NCI-H1417 treated with DMSO at 0.1 percent for 48 hours (cell line): ENCODE results near the gene RAP2B.
A peak's percentile ranks its signal among the peaks of the same experiment; 100 is the strongest.
"Not testable (repeated sequence)": the region's sequence is repeated elsewhere in the genome, so short reads cannot be mapped to it uniquely, and the experiment has no call there.

Experiments used
- DNase-seq: peaks from one replicate; lab custom pipeline; 2025; lab: John Stamatoyannopoulos, UW

RAP2B gene

DNA sequence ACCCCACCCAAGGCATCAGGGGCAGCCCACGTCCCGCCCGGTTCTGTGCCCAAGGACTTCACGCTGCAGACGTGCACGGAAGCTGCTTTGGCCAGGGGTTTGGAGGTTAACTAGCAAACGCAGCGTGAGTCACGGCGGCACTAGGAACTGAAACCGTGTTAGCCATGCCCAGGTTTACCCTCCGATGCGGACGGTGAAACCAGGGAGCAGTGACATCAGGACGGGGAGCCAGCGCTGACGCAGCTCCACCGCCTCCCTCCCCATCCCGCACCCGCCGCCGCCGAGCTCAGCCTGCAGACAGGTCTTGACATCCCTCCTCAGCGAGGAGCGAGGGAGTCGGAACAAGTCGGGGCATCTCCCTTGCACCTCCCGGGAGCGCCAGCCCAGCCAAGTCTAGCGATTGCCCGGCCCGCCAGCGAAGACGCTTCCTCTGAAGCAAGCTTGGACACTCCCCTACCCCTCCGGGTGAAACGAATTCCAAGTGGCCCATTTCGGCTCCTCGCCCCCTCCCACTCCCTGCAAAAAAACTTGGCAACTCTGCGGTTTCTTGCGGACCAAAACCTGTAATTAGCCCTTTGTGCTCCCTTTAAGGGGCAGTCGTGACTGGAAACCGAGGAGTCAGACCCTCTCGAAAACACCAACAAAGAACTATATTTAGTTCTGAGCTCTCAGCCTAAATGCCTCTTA, 1.4 kb upstream of the RAP2B start:
- DNase-seq, result no peak

DNA sequence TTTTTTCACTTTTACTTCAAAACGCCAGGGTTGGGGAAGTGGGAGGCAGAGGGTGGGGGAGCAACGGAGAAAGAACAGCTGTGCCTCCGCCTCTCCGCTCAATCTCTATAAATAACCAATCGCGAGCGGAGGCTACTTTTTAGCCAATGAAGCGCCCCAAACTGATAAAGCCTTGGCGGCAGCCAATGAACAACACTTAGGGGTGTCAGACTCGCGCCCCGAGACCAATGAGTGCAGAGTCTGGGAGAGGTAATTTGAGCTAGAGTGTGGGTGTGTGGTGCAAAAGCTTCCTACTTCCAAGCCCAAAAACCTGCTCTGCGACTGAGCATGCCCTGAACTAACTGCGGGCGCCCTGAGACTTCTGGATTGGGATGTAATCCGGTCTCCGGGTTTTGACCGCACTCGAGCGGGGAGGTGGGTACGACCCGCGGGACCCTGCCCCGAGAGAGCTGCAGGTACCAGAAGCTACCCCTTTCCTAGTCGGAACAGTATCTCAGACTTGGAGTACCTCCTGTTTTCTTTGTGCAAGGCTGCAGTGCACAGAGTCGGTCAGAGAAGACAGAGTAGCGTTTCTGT, 800 bp upstream of the RAP2B start:
- peak; percentile 98 for DNase-seq

DNA sequence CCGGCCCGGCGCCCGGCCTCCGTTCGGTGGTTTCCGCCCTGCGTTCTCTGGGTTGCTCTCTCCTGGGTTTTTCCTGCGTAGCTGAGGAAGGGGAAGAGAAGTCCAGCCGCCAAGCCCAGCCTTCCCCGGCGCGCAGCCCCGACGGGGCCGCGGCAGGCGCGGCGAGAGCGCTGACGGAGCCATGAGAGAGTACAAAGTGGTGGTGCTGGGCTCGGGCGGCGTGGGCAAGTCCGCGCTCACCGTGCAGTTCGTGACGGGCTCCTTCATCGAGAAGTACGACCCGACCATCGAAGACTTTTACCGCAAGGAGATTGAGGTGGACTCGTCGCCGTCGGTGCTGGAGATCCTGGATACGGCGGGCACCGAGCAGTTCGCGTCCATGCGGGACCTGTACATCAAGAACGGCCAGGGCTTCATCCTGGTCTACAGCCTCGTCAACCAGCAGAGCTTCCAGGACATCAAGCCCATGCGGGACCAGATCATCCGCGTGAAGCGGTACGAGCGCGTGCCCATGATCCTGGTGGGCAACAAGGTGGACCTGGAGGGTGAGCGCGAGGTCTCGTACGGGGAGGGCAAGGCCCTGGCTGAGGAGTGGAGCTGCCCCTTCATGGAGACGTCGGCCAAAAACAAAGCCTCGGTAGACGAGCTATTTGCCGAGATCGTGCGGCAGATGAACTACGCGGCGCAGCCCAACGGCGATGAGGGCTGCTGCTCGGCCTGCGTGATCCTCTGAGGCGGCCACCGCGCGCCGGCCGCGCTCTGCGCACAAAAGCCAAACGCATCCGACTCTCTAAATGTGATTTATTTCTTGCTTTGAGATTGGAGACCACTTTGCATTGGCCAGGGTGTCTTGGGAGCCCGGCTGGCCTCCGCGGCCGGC, 727 bp downstream of the RAP2B start:
- DNase-seq, result no peak

DNA sequence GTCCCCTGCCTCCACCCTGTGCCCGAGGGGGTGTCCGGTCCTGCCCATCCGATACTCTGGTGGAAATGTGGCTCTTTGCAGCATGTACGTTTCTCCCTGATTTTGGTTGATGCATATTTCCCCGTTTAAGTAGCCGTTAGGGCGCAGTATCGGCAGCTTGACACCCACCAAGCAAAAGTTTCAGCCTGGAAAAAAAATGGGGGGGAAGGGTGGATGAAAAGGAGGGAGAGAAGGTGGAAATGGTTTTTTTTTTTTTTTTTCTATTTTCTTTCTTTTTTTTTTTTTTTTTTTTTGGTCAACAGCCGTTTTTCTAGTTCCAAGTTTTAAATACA, 1.3 kb downstream of the RAP2B start:
- DNase-seq, result no peak

DNA sequence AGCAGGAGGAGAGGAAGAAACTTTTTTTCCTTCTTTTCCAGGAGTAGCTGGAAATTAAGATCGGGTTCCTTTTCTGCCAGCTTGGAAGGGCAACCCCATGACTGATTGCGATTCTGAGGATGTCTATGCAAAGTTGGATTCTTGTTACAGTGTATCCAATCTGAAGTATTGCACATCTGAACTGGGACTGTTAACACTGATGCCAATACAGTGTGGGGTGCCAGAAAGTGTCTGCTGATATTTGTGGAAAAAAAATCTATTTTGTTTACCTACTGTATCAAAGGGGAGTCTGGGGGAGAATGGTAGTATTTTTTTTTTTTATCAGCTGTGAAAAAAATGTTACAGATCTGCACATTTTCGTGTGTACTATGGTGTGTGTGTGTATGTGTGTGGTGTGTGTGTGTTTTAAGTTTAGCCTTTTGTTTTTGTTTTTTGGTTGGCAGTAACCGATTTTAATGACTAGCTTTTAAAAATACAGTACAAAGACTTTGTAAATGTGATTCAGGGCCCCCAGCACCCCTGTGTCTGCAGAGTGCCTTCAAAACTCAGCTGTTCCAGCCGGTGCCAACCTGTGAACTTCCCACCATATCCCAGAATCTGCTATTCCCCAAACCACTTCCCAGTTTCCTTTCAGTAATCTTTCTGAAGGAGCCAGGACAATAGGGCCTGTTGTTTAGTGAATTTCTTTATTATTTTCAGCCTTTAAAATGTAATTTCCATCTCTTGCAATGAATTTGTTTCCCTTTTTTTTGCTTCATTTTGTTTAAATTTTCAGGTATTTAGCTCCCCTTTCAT, 1.9 kb downstream of the RAP2B start:
- DNase-seq, result no peak

DNA sequence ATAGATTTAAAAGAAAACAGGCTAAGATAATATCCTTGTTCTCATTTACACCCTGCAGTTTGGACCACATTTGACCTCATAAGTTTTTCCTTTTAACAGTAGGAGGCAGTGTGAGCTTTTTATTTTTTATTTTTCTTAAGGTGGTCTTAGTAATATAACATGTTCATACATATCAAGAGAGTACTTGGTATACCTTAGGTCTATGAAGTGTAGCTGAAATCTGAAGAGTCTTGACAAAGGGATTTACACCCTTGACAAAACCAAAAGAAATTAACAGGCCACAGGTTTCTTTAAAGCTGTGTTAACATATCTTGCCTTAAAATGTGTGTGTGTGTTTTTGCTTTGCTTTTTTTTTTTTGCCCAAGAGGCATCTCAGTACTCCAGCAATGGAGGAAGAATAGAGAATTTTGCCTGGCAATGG, 3.2 kb downstream of the RAP2B start:
- no peak for DNase-seq

DNA sequence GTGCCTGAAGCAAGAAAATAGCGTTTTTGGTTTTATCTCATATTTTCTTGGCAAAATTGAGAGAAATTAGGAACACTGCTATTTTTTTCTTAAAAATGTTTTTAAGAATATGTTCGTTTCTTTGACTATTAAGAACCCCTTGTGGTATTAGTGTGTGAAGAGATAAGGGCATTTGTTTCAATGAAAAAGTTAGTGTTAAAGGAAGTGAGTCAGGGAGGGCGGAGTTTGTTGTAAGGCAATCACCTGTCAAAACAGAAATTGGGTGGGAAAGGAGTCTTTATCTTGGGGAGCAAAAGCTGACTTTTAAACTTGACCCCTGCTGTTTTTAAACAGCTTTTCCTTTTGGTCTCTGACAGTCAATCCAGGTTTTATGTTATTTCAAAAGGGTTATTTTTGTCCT, 4.2 kb downstream of the RAP2B start:
- DNase-seq, result no peak

DNA sequence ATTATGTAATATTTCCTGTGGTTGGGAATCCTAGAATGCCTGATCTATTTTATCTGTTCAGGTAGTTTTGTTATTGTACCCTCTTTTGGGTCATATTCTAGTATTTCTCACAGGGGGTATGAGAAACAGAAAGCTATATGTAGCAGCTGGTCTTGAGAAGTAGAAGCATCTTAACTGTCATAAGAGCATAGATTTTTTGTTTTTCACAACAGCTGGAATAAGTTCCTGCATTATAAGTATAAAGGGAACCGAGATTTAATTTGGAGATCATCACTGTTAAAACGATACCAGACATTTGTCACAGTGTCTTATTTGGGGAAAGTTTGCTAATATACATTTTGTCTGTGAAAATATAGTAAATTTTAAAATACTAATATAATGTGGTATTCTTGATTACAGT, 4.8 kb downstream of the RAP2B start:
- DNase-seq, result no peak

DNA sequence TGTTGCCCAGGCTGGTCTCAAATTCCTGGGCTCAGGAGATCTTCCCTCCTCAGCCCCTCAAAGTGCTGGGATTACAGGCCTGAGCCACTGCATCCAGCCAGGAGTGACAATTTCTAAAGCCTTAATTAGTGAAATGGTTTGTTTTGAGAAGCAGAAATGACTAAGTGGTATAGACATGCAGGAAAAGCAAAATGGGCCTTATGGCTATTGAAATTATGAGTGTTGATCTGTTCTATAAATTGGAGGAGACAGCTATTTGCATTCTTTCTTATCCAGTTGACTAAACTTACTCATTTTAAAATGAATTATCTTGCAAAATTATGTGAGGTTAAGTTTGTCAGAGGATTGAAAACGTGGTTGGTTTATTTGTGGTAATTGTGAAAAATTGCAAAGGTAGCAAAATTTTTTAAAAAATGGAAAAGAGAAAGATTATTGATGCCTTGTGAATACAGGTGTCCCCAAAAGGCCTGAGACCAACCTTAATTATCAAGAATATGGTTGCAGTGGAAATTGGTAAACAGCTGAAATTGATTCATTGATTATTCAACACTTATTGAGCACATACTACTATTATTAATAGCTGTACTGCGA, 7.9 kb downstream of the RAP2B start:
- DNase-seq, result no peak

DNA sequence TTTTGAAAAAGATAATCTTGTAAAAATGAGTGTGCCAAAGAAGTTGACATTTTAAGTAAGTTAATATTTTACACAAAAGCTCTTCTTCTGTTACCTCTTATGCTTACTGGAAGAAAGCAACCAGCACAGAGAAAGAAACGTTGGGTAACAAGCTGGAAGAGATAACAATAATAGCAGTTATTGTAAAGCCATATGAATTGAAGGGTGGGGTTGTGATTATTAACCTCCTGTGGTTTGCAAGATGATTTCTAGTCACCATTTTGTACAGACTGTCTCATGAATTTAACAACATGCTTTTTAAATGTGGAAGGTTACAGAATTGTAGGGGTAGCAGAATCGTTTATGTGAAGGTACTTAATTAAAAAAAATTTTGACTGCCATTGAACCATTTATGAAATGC, 9.2 kb downstream of the RAP2B start:
- DNase-seq, result no peak

DNA sequence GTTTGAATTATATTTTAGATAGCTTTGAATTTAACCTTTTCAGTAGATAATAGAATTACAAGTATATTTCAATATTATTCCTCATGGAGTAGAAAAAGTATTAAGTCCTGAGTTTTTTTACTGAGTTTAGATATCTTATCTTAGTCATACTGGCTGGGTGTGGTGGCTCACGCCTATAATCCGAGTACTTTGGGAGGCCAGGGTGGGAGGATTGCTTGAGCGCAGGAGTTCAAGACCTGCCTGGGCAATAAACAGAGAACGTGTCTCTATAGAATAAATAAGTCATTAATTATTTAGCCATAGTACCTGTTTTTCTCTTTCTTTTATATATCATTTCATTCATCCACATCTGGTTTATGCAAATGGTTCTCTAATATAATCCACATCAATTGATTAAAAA, 9.9 kb downstream of the RAP2B start:
- DNase-seq, result no peak

DNA sequence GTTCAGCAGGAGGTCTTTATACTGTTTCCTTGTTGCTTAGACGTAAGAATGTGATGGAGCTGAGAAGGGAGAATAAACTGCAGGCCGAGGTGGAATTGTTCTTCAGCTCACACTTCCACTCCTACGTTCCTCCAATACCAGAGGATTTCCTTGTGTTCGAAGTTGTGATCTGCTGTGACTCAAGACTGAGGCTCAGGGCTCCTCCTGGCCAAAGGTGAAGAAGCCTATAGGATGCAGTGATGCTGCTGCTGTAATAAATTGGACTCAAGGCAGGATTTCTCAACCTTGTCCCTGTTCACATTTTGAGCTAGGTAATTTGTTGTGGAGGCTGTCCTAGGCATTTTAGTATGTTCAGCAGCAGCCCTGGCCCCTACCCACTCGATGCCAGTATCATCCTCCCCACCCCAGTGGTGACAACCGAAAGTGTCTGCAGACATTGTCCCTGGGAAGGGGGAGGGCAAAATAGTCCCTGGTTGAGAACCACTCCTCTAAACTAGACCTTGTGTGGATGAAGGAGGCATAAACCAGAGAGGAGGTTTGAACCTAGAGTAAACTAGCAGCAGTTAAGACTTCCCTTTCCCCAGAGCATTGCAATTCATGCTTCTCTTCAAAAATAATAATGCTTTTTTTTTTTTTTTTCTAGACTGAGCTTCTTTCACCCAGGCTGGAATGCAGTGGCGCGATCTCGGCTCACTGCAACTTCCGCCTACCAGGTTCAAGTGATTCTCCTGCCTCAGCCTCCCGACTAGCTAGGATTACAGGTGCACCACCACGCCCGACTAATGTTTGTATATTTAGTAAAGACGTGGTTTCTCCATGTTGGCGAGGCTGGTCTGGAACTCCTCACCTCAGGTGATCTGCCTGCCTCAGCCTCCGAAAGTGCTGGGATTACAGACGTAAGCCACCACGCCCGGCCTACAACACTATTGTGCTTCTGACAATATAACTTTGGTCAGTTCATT, 11.1 kb downstream of the RAP2B start:
- no peak for DNase-seq

DNA sequence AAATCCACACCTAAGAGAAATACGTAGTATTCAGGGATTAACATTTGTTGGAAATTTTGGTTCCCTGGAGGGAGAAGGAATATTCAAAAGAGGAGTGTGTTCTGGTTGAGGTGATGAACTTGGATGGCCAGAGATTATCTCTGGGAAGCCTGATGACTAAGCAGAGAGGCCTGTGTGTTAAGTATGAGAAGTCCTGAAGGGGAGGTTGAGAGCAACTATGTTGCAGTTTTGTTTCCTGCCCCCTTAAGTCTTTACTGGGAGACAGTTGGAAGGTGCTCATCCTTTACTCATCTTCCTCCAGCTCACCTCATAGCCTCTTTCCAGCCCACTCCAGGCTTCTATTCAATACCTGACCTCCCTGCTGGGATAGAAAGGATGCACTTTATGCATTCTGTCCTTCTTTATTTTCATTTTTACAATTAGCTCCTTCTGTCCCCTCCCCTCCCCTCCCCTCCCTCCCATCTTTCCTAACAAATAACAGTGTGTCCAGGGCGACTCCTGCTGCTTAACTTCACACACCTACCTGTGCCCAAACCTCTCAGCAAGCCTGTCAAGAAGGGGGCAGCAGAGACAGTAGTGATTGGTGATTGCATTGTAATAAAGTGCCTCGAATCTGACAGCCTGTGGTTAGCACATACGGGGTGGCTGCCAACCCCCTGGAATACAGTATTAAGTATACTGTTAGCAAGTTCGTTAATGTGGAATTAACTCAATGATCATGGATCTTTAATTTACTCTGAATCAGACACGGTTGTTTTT, 11.9 kb downstream of the RAP2B start:
- DNase-seq, result no peak

DNA sequence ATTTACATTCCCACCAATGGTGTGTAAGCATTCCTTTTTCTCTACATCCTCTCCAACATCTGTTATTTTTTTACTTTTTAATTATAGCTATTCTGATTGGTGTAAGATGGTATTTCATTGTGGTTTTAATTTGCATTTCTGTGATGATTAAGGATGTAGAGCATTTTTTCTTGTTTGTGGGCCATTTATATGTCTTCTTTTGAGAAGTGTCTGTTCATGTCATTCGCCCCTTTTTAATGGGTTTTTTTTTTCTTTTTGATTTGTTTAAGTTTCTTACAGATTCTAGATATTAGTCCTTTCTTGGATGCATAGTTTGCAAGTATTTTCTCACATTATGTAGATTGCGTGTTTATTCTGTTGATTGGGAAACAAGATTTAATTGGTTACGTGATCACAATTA, 14.2 kb downstream of the RAP2B start:
- DNase-seq, result no peak

DNA sequence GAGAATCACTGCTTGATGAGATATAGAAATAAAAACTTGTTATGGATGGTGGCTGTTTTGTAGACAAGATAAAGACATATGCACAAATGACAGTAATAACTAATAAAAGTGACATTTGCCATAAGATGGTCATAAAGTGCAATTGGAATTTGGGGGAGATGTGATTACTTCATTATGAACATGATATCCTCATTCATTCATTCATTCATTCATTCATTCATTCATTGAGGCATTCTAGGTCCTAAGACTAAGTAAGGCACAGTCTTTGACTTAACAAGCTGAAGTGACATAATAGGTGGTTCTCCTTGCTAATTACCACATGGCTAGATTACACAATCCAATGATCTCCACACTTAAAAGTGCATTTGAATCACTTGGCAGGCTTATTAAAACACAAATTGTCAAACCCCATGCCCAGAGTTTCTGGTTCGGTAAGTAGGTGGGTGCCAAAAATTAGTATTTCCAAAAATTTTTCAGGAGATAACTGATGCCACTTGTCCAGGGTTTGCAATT, 18.9 kb downstream of the RAP2B start:
- no peak for DNase-seq

DNA sequence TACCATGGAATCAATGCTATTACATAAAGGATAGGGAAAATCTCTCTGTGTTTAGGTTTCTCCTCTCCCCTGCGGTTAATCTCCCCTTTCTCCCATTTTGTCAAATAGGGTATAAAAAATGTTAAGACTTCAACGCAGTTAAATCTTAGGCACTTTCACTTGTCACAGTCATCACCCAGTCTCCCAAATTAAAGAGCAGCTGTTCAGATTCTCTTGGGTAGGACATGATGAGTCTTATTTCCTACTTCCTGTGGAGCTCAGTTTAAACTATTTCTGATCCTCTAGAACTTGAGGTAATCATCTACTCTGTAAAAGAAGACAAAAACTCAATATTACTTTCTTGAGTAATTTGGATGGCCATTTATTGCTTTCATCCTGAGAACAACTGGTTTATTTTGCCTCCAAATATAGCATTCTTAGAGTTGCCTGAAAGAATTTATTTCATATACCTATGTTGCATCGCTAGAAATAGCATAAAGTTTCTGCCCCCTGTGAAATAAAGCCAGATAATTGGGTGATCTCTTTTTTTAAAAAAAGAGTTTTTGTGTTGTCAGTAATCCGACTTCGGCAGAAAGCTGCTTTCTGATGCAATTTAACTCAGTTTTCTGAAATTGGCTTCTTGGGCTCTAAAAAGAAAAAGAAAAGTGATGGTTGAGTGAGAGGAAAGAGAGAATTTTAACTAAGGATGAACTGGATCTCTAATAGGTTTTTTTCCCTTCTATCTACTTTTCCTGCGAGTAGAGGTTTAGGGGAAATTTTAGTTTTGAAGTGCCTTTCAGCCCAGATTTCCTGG, 20.7 kb downstream of the RAP2B start:
- DNase-seq, result no peak

DNA sequence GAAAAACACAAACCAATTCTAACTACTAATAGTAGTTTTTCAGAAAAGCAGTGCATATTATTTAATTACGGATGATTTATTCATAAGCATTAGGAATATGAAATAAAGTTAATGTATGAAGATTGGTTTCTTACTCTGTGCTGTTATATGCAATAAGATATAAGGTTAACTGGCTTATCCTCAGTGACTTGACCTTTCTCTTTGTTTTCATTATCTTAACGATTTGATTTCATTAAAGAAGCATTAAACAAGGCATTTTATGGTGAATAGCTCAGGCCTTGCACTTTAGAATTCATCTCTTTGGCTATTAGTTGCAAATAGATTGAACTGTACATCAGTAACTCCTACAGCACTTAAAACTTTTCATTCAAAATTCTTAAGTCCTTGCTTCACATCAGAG, 28.9 kb downstream of the RAP2B start:
- DNase-seq, result no peak

DNA sequence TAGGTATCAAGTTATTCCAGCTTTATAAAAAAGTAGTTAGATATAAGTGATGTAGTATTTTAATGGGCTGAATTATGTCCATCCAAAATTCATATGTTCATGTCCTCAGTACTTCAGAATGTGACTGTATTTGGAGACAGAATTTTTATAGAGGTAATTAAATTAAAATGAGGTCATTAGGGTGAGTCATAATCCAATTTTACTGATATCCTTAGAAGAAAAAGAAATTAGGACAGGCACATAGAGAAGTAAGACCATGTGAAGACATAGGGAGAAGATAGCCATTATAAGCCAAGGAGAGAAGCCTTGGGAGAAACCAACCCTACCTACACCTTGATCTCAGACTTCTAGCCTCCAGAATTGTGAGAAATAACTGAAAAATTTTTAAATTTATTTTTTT, 30.3 kb downstream of the RAP2B start:
- no peak for DNase-seq

DNA sequence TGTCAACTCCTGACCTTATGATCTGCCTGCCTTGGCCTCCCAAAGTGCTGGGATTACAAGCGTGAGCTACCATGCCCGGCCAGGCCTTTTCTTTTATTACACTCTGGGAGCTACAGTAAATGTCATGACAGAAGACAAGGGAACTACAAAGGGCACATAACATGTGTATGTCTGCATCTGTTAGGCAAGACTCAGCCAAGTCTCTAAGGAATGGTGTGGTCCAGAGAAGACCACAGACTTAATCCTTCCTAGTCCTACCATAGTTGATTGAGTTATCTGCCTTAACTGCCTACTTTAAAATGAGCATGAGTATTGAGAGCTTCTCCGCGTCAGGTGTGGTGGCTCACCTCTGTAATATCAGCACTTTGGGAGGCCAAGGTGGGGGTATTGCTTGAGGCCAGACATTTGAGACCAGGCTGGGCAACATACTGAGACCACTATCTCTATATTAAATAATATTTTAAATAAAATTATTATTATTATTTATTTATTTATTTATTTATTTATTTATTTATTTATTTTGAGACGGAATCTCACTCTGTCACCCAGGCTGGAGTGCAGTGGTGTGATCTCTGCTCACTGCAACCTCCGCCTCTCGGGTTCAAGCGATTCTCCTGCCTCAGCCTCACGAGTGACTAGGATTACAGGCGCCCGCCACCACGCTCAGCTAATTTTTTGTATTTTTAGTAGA, 31.9 kb downstream of the RAP2B start:
- DNase-seq, result not testable (repeated sequence)
